GM18858 (cell line): Measurements from ENCODE around the gene PRKRA.
"Not testable (repeated sequence)": the region's sequence is repeated elsewhere in the genome, so short reads cannot be mapped to it uniquely, and the experiment has no call there.

Source experiments
- ATAC-seq: cut with Tn5 transposase; IDR thresholded peaks from one replicate; pipeline ENCODE4 v1.9.1; 2021; ENCODE audit not compliant: unreplicated experiment

The PRKRA gene

GRCh38 chr2:178414266-178415247 is 36.4 kb downstream of the PRKRA start:
- peak; percentile 80 for ATAC-seq

DNA sequence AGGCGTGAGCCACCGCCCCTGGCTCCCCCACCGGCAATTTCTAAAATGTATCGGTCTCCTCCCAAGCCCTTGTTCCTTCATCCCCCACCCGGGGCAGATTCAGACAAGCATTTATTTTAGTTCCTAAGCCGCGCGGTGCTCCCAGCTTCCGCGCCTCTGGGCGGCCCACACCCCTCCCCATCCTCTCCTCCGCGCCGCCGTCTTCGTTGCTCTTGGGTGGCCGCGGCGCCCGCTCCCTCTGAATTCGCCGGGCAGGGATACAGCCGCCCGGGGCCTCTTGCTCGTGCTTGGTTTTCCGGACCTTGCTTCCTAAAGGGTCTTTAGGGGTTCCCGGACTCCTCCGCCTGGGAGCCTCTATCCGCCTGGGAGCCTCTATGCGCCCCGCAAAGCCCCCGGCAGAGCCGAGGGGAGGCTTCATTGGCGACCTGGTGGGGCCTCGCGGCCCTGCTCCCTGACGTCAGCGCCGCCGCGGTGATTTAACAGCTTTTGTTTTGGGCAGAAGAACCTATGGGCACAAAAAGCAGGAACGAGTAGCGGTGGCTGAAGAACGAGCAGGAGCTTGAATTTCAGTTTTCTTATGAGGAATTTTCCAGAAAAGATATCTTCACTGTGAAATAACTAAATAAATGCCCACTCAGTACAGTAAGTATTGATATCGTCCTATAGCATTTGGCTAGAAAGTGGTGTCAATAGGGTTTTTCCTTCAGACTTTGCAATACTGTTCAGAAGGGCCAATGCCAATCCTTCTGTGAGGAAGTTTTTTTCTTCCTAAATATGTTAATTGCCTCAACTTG is 37.3 kb downstream of the PRKRA start:
- peak; percentile 67 for ATAC-seq

- ATAC-seq: not testable (repeated sequence)
Measured at GRCh38 chr2:178412453-178412852, 38.5 kb downstream of the PRKRA start.

- ATAC-seq: no peak
Measured at GRCh38 chr2:178412047-178412446, 38.9 kb downstream of the PRKRA start.

GRCh38 chr2:178409261-178409660 is 41.7 kb downstream of the PRKRA start:
- ATAC-seq: no peak

GRCh38 chr2:178404368-178404767 is 46.6 kb downstream of the PRKRA start:
- ATAC-seq: peak; percentile 99

- ATAC-seq: peak; percentile 22
Measured at GRCh38 chr2:178403671-178404306, 47.2 kb downstream of the PRKRA start.

DNA sequence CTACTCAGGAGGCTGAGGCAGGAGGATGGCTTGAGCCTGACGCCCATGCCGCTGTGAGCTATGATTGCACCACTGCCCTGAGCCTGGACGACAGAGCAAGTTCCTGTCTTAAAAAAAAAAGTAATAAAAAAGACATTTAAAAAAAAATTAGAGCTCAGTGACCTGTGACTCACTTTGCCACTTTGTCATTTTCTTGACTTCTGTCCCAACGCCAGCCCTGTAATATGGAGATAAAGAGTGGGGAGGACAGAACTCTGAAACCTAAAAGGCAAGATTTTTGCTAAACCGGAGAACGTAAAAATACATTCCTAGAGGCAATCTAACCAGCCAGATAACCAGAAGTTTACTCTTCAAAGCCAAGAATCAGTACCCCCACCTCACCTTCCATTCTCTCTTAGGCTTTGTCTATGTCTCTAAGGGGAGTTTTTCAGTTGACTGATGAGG is 49.0 kb downstream of the PRKRA start:
- ATAC-seq: no peak

DNA sequence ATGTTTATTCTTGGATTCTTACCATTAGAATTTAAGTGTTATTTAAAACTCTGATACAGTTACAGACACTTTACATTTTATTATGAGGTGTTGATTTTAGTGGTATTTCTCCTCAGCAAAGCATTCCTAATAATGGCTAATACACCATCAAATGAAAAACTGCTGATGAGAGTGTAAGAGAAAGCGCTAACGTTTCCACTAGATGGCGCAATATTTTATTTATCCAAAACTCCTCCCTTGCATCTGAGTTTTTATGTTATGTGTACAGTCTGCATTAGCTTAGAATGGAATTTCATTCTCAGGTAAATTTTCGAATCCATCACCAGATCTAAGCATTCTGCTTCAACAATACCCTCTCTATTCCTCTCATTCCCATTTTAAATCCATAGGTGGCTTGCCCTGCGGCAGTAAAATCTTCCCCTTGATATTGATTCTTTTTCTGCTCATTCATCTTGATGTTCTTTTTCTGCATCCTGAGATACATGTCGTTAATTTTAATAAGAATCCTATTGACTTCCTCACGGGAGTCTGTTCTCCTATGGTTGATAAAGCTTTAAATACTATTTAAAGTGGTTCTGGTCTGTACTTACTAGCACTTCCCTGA is 53.9 kb downstream of the PRKRA start:
- peak; percentile 93 for ATAC-seq

GRCh38 chr2:178395941-178396570 is 54.9 kb downstream of the PRKRA start:
- ATAC-seq: no peak

GRCh38 chr2:178395295-178395694 is 55.7 kb downstream of the PRKRA start:
- ATAC-seq: no peak

- ATAC-seq: no peak
Measured at GRCh38 chr2:178394859-178395258, 56.1 kb downstream of the PRKRA start.

GRCh38 chr2:178392215-178392614 is 58.8 kb downstream of the PRKRA start:
- no peak for ATAC-seq

- no peak for ATAC-seq
Measured at GRCh38 chr2:178391701-178392100, 59.3 kb downstream of the PRKRA start.

DNA sequence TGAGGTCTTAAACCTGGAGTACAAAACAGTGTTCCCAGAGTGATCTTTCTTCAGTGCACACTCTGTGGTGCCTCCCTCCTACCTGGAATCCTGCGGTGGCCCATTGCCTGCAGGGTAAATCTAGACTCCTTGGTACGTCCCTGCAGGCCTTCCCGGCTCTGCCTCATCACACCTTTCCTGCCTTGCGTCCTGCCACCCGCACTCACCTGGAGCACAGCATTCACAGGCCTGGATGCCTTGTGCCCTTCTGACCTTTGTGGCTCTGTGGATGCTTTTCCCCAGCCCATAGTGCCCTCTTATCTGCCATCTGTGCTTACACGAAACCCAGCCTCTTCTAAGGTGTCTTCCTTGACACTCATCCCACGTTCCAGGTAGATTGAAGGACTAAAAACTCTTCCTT is 62.7 kb downstream of the PRKRA start:
- no peak for ATAC-seq

DNA sequence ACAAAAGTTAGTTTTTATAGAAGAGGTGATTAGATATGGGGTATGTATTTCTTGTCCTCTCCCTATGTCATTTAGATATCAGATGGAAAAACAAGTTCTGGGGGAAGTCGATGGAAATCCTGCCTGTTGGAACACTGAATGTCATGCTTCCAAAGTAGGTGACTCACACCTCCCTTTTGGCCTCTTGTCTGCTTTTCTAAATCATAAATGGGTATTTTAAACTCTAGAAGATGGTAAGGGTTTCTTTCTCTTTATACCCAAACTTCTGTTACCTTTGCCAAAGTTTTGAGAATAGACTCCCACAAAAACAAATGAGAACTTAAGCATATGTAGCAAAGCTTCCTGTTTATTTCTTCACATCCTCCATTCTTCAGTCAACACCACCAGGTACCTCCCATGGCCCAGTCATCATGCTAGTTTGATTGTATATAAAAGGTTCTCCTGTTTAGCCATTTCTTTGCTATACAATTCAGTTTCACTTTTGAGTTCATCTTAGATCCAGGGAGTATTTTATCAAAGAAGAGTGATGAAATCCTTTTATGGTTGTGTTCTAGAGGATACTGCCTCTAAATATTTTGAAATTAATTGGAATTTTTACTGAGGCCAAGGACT is 63.9 kb downstream of the PRKRA start:
- no peak for ATAC-seq

DNA sequence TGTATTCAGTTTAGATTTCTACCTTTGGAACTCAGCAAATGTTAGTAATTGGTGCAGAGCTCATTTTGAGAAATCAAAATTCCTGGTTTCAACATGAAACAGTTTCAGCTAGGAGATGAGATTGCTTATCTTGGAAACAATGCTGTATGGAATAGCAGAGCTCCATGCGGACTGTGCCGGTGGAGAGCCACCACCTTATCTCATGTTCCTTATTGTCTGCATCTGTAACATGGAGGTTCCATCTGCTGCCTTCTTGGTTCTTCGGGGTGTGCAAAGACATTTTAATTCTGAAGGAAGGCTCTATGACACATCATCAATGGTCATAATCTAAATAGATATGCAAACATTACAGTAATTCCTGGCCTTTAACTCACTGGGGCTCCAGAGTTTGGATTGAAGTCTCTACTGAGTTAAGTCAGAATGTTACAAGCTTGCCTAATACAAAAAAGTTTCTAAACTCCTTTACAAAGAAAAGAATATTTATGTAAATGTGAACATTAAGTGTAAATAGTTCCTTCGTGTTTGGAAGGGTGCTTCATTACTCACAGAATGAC is 65.3 kb downstream of the PRKRA start:
- no peak for ATAC-seq

DNA sequence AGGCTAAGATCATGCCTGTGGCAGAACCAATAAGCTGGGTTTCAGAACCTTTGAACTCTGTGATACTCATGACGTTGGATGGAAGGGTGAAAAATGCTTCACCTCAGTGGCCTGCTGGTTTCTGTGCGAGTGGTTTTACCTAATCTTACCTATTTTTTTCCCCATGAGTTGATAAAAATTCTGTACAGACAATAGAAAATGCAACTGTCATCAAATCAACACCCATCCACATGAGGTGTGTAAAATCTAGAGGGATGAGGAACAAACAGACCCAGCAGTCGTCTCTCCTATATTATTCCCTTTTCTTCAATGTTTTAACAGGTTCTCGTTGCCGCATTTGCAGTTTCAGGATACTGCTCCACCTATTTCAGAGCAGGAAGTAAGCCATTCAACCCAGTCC is 67.3 kb downstream of the PRKRA start:
- no peak for ATAC-seq
